HG03039 (cell line): Measurements from ENCODE around the gene SNX20.

ENCODE experiments used
- ATAC-seq: cut with Tn5 transposase; IDR thresholded peaks from one replicate; pipeline ENCODE4 v1.9.1; 2021; ENCODE audit warnings: mild to moderate bottlenecking, moderate library complexity; ENCODE audit not compliant: unreplicated experiment

The SNX20 gene

DNA sequence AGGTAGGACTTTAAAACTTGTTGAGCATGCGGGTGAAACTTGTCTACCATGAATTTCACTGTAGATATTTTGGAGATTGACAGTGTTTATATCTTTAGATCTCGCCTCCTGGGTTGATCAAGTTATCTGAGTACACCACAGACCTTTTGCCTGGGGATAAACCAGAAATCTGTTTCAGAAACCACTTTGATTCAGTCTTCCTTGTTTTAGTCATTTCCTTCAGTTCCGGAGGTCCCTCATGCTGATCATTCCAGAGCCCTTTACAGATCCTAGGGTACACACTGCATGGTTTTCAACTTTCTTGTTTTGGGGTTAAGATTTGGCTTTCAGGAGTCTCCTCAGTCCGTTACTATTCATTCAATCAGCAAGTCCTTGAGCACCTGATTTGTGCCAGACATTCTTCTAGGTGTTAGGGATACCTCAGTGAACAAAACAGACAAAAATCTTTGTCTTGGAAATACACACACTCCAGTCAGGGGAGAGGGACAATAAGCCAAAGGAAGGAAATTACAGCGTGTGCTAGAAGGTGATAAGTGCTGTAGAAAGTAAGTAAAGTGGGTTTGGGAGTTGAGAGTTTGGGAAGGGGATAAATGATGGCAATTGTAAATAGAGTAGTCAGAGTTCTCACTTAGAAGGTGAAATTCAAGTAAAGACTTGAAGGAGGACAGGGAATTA, 24.5 kb upstream of the SNX20 start:
- ATAC-seq: no peak

DNA sequence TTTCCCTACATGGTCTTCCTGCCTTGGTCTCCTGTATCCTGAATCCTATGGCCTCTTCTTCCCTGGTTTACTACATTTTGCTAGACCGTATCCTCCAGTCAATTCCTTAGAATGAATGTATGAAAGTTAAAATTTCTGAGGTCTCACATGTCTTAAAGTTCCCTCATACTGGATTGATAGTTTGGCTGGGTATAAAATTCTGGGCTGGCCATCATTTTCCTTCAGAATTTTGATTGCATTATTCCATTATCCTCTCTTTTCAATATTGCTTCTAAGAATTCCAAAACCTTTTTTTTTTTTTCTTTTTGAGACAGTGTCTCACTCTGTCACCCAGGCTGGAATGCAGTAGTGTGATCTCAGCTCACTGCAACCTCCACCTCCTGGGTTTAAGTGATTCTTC, 23.1 kb upstream of the SNX20 start:
- ATAC-seq: no peak

DNA sequence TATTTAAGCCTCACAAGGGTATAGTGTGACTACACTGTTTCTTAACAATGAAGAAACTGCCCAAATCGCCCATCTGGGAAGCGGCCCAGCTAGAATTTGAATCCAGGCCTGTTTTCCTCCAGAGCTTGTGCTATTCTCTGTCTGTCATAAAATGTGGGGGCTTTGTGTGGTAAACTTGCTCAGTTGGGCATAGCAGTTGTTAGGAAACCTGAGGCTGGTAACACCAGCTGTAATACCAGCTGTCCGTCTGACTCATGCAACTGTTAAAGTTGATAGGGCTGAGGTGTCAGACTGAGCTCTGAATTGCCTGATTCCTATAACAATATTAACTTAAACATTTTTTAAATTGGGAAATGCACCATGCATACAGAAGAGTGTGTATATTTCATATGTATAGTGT, 21.6 kb upstream of the SNX20 start:
- no peak for ATAC-seq

DNA sequence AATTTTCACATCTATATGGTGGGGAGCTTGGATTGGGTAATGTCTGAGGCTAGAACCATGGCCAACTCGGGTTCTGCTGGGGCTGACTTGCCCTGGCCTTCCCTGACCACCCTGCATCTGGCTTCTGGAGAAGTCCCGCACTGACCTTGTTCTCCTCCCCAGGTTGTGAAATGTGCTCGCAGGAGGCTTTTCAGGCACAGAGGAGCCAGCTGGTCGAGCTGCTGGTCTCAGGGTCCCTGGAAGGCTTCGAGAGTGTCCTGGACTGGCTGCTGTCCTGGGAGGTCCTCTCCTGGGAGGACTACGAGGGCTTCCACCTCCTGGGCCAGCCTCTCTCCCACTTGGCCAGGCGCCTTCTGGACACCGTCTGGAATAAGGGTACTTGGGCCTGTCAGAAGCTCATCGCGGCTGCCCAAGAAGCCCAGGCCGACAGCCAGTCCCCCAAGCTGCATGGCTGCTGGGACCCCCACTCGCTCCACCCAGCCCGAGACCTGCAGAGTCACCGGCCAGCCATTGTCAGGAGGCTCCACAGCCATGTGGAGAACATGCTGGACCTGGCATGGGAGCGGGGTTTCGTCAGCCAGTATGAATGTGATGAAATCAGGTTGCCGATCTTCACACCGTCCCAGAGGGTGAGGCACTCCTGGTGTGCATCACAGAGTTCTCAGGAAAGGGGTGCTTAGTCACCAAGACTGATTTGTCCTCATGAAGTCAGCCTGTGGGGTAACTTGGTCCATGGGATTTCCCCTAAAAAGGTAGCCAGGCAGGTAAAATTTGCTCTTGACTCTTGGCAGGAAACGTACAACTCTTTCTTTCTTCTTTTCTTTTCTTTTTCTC, 18.4 kb upstream of the SNX20 start:
- ATAC-seq: no peak

DNA sequence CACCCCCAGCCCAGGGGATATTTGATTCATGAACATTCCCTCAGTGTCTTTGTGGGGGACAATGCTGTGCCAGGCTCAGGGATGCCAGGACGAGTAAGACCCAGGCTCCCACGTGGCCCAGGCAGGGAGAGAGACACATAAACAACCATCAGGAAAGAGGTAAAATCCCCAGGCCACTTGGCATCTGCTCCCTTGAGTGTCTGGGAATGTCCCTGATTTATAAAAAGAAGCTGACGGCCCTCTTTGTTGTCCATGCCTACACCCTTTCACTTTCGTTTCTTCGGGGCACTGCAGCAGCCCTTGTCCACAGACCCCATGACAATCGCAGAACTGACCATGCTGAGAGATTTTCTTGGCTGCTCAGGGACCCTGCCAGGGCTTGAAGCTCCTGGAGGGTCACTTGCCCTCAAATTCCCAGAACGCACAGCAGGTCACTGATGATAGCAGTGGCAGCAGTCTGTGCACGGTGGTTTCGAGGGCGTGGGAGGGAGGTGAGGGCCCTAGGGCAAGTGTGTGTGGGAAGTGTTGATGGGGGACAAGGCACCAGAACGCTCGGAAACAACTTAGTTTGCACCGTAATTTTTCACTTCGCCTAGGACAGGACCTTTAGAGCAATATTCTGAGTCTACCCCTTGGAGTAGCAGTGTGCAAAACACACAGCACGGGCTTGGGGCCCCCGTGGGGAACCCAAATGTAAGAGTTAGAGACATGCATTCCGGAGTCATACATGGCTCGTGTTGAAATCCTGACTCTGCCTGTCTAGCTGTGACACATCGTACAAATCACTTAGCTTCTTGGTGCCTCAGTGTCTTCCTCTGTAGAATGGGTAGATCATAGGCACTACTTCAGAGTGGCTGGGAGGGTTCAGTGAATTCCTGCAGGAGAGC, 17.0 kb upstream of the SNX20 start:
- ATAC-seq: peak; percentile 48

DNA sequence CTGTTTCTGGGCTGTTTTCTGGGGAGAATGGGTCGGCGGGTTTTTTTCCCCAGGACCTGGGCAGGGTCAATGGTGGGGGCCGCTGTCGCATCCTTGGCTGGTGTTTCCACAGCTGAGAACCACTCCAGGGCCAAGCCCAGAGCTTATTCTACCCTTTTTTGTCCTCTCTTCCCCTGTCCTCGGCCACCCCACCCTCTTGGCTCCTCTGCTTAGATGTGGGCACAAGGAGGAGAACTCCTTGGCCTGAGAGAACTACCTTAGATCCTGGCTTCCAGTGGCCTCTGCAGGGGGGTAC, 16.3 kb upstream of the SNX20 start:
- ATAC-seq: no peak

DNA sequence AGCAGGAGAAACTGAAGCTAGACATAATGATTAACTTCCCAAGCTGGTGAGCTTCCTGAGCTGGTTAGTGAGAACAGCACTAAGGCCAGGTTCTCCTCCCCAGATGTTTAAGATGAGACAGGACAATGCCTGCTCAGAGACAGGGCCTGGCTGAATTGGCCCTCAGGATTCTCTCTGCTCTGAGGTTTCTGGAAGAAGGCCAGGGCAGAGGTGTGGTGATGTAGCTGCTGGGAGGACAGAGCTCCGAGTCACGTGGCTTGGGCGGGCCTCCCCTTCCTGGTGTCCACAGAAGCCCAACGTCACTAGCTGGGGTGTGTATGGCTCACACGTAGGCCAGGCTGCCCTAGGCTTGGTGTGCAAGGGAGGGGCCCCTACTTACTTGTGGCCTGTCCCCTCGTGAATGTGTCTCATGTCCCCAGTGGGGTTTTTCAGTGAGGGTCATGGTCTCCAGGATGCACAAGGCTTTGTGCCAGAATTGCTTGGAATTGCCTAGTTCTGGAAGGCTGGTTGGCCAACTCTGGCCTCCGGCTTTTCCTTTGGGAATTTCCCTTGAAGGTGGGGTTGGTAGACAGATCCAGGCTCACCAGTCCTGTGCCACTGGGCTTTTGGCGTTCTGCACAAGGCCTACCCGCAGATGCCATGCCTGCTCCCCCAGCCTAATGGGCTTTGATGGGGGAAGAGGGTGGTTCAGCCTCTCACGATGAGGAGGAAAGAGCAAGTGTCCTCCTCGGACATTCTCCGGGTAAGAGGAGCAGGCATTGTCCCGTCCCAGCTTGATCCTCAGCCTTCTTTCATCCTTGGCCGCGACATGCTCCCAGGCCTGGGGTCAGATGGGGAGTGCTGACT, 15.7 kb upstream of the SNX20 start:
- ATAC-seq: no peak

DNA sequence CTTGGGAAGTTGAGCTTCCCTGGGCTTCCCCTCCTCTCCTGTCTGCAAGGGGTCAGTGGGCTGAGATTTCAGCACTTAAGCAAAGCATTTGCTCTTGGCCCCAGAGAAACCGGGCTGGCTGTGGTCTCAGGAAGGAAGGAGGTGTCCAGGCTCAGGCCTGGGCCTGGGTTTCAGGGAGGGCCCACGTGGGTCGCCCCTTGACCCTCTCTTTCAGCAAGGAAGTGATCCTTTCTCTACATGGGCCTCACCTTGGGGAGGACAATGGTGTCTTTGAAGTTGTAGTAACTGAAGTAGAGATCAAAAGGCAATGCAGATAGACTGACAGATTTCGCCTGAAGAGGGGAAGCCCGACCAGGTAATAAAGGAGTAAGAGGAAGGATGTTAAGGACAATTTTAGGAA, 15.0 kb upstream of the SNX20 start:
- no peak for ATAC-seq

DNA sequence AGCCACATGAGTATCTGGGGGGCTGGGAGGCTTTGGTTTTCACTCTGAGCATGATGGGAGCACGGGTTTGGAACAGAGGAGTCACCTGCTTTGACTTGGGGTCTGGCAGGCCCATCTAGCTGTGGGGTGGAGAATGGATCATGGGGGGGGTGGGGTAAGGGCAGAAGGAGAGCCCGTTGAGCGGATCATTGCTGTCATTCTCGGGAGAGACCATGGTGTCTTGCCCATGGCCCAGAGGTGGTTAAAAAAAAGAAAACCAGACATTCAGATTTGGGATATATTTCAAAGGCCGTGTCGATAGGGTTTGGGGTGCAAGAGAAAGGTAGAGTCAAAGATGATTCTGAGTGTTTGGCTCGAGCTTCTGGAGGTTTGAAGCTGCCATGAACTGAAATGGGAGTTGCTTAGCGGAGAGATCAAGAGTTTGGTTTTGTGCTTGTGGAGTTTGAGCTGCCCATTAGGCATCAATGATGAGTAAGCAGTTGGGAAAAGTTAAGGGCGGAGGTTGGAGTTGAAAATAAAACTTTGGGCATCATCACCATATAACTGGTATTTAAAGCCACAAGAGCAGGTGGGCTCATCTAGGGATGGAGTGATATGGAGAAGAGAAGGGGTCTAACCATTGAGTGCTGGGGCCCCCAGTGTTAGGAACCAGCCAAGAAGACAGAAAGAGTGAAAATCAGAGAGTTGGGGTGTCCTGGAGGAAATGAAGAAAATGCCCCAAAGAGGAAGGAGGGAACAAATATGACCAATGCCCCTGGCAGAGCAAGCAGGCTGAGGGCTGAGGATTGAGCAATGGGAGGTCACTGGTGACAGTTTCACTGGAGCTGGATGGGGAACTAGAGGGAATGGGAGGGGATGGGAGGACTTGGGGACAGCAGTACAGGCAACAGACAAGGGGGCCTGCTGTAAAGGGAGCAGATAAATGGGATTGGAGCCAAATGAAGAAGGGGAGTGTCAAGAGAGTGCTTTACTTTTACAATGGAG, 14.2 kb upstream of the SNX20 start:
- ATAC-seq: no peak

DNA sequence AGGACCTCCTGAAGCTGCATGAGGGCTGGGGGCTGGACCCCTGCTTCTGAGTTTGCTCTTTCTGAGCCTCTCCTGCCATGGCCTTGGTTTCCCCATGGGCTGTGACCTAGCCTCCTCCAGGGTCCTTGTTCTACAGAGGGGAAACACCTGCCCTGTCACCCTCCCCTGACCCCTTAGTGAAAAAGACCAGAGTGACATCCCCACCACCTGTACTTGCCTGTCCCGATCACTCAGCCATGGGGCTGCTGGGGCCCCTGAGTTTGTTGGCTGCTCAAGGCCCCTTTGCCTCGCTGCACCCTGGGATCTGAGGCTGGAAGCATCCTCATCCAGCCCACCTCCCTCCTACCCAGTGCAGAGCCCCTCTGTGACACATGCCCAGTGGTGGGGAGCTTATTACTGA, 13.1 kb upstream of the SNX20 start:
- no peak for ATAC-seq

DNA sequence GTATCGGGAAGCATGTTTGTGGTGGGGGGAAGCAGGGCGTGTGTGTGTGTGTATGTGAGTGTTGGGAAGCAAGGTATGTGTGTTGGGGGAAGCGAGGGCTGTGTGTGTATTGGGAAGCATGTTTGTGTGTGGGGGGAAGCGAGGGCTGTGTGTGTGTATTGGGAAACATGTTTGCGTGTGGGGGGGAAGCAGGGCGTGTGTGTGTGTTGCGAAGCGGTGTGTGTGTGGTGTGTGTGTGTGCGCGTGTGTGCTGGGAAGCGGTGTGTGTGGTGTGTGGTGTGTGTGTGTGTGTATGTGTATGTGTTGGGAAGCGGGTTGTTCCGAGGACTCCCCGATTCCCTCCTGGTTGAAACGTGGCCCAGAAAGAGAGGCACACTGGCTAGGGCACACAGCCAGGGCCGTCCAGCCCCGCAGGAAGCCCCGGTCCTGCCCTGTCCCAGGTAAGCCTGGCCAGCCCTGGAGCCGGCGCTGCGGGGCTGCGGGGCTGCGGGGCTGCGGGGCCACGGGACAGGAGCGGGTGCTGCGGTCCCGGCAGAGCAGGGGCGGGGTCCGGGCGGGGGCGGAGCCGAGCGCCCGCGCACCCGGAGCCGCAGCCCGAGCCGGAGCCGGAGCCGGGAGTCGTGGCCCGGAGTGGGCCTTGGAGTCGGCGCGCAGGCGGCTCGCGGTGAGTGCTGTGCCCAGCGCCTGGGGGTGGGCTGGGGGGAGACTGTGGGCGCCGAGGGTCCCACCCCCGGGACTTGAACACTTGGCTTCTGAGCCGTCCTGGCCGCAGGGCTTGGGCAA, 12.1 kb upstream of the SNX20 start, which contains the start of gene NOD2:
Gene NOD2 (plus strand): TSS at position 608 of the 783 bp plus-strand sequence. CDS start 5,890 bp downstream, outside the sequence.
- ATAC-seq: no peak

DNA sequence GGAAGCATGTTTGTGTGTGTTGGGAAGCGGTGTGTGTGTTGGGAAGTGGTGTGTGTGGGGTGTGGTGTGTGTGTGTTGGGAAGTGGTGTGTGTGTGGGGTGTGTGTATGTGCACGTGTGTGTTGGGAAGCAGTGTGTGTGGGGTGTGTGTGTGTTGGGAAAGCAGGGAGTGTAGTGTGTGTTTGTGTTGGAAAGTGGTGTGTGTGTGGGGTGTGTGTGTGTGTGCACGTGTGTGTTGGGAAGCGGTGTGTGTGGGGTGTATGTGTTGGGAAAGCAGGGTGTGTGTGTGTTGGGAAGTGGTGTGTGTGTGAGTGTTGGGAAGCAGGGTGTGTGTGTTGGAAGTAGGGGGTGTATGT, 11.5 kb upstream of the SNX20 start:
- no peak for ATAC-seq

DNA sequence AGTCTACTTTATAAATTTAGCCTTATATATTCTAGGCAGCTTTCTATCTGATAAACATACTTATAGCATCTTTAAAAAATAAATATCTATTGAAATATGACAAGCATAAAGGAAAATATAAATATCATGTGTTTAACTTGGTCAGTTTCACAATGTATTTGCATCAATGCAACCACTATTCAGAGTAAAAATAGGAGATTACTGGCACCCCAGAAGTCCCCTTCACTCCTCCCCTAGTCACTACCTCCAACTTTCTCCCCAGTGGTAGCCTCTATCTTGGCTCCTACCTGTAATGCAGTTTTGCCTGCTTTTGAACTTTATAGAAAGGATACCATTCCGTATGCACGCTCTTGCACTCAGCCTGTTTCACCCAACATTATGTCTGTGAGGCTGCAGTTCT, 9.1 kb upstream of the SNX20 start:
- no peak for ATAC-seq

DNA sequence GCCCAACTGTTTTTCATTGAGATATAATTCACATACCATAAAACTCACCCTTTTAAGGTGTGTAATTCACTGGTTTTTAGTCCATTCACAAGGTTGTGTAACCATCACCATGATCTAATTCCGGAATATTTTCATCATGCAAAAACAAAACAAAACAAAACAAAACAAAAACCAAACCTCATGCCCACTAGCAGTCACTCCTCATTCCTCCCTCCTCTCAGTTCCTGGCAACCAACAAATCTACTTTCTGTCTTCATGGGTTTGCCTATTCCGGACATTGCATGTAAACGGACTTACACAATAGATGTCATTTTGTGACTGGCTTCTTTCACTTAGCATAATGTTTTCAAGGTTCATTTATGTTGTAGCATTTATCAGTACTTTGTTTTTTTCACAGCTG, 7.8 kb upstream of the SNX20 start:
- ATAC-seq: no peak

DNA sequence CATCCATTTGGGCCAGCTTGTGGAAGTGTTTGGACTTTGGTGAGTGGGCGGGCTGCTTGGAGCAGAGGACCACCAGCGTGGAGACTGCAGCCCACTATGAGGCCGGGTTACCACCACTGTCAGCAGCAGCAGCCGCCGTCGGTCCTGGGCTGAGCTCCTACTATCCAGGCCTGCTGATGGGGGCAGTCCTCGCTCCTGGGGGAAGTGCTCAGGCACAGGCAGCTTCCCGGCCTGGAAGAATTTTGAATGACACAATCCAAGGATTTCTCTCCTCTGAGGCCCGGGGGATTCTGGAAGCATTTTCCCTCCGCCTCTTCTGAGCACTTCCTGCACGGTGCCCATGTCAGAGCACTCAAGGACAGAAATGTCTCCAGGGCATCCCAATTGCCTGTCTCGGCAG, 7.0 kb upstream of the SNX20 start:
- ATAC-seq: no peak

DNA sequence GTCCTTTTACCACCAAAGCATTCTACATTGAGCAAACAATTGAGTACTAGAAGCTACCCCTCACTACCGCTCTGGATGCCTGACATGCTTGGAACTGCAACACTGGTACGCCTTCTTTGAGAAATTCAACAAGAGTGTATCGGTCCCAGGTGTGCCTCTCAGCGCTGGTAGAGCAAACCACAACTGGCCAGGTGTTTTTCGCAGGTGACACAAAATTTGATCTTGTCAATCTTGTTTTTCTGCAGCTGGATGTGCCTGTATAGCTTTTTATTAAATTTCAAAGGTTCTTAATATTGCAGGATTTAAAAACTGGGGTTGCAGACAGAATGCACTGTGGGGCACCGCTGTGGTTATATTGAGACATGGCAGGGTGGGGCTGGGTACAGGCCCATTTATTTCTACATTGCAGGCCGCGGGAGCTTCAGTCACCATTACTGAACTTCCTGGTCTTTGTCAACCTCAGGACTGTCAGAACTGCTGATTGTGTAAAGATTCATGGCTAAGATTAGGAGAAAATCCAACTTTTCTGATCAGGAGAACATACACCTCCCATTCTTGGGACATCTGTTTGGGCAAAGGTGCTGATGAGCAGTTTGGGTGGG, 4.5 kb upstream of the SNX20 start:
- no peak for ATAC-seq

DNA sequence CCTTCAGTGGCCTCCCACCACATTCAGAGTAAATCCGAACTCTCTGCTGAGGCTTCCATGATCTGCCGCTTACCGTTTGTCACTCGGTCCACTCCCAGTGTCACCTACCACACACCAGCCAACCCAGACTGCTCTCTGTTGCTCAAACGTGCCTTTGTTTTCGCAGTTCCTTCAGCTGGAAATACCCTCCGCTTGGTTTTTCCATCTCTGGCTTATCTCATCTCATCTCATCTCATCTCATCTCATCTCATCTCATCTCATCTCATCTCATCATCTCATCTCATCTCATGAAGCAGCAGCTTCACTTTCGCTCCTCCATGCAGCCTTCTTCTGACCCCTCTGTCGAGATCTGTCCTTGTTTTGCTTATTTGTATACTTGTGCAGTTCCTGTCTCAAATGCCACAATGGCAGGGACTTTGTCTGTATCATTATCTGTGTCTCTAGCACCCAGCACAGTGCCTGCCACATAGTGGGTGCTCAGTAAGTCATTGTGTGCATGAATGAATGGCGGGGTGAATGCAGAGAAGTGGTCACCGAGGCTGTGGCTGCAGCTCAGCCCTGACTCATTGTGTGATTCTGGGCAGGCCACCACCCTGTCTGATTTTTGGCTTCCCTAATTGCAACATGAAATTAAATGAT, 3.8 kb upstream of the SNX20 start:
- no peak for ATAC-seq
